ENCODE measurements around the gene SORCS2.

SORCS2 gene

GRCh38 chr4:7474320-7474719 lies 282.0 kb downstream of the SORCS2 start:
- H3K9me3 Mint-ChIP-seq: no peaks in the 10 kb centered on the region
- H3K27me3 Mint-ChIP-seq: peaks cover 35 to 43% of the 10 kb centered on the region in 2 donors
- peaks cover 0 to 3% of the 10 kb centered on the region in 2 donors for H3K4me1 Mint-ChIP-seq (ENCODE audit: low read depth in 2 of 2)
- no peaks in the 10 kb centered on the region for H3K36me3 Mint-ChIP-seq (ENCODE audit: insufficient read depth)
- H3K4me3 Mint-ChIP-seq: no peak overlapping the region
- H3K27ac Mint-ChIP-seq: no peak overlapping the region
- ATAC-seq (replicated peaks): no peak
- no peak for DNase-seq

- H3K4me1 Mint-ChIP-seq (ENCODE audit: low read depth in 2 of 2): peaks cover 0 to 3% of the 10 kb centered on the region in 2 donors
- ATAC-seq (replicated peaks) (no peak), DNase-seq (no peak)
- H3K27me3 Mint-ChIP-seq: peaks cover 29 to 42% of the 10 kb centered on the region in 2 donors
- no peaks in the 10 kb centered on the region for H3K9me3 Mint-ChIP-seq
- no peak overlapping the region for H3K27ac Mint-ChIP-seq
- no peaks in the 10 kb centered on the region for H3K36me3 Mint-ChIP-seq (ENCODE audit: insufficient read depth)
- no peak overlapping the region for H3K4me3 Mint-ChIP-seq
Observed at GRCh38 chr4:7475207-7475606, 282.9 kb downstream of the SORCS2 start.

- H3K4me1 Mint-ChIP-seq (ENCODE audit: low read depth in 2 of 2): peaks cover 0 to 3% of the 10 kb centered on the region in 2 donors
- H3K27me3 Mint-ChIP-seq: peaks cover 15 to 35% of the 10 kb centered on the region in 2 donors
- no peaks in the 10 kb centered on the region for H3K9me3 Mint-ChIP-seq
- H3K4me3 Mint-ChIP-seq: no peak overlapping the region
- no peak for DNase-seq
- no peak for ATAC-seq (replicated peaks)
- no peaks in the 10 kb centered on the region for H3K36me3 Mint-ChIP-seq (ENCODE audit: insufficient read depth)
- peak overlapping the region in 1 of 2 donors; percentile 33 for H3K27ac Mint-ChIP-seq
Observed at GRCh38 chr4:7476820-7477219, 284.5 kb downstream of the SORCS2 start.

- Mint-ChIP-seq H3K27ac (no peak overlapping the region), H3K4me3 (no peak overlapping the region), H3K27me3 (peaks cover 7 to 26% of the 10 kb centered on the region in 2 donors), H3K36me3 (ENCODE audit: insufficient read depth) (no peaks in the 10 kb centered on the region), H3K4me1 (ENCODE audit: low read depth in 2 of 2) (no peaks in the 10 kb centered on the region), H3K9me3 (no peaks in the 10 kb centered on the region)
- DNase-seq (no peak), ATAC-seq (replicated peaks) (no peak)
Observed at GRCh38 chr4:7477695-7478094, 285.4 kb downstream of the SORCS2 start.

- H3K27ac Mint-ChIP-seq: no peak overlapping the region
- H3K27me3 Mint-ChIP-seq: peaks cover 0 to 17% of the 10 kb centered on the region in 2 donors
- H3K36me3 Mint-ChIP-seq (ENCODE audit: insufficient read depth): no peaks in the 10 kb centered on the region
- no peak overlapping the region for H3K4me3 Mint-ChIP-seq
- H3K4me1 Mint-ChIP-seq (ENCODE audit: low read depth in 2 of 2): no peaks in the 10 kb centered on the region
- ATAC-seq (replicated peaks) (no peak), DNase-seq (no peak)
- H3K9me3 Mint-ChIP-seq: no peaks in the 10 kb centered on the region
Observed at GRCh38 chr4:7478665-7479064, 286.3 kb downstream of the SORCS2 start.

GRCh38 chr4:7480423-7480822 lies 288.1 kb downstream of the SORCS2 start:
- H3K4me3 Mint-ChIP-seq: no peak overlapping the region
- no peak overlapping the region for H3K27ac Mint-ChIP-seq
- peaks cover 0 to 1% of the 10 kb centered on the region in 2 donors for H3K4me1 Mint-ChIP-seq (ENCODE audit: low read depth in 2 of 2)

GRCh38 chr4:7481227-7481626 lies 288.9 kb downstream of the SORCS2 start:
- Mint-ChIP-seq H3K36me3 (ENCODE audit: insufficient read depth) (no peaks in the 10 kb centered on the region), H3K4me3 (no peak overlapping the region), H3K4me1 (ENCODE audit: low read depth in 2 of 2) (peaks cover 0 to 1% of the 10 kb centered on the region in 2 donors), H3K27ac (no peak overlapping the region), H3K27me3 (peaks cover 14 to 42% of the 10 kb centered on the region in 2 donors), H3K9me3 (no peaks in the 10 kb centered on the region)
- no peak for DNase-seq
- no peak for ATAC-seq (replicated peaks)

More at GRCh38 chr4:7480423-7480822, 288.1 kb downstream of the SORCS2 start:
- Mint-ChIP-seq H3K27me3 (peaks cover 11 to 33% of the 10 kb centered on the region in 2 donors), H3K36me3 (ENCODE audit: insufficient read depth) (no peaks in the 10 kb centered on the region), H3K9me3 (no peaks in the 10 kb centered on the region)
- no peak for ATAC-seq (replicated peaks)
- DNase-seq: no peak

- Mint-ChIP-seq H3K4me3 (no peak overlapping the region), H3K4me1 (ENCODE audit: low read depth in 2 of 2) (peaks cover 0 to 1% of the 10 kb centered on the region in 2 donors), H3K27me3 (peaks cover 27 to 74% of the 10 kb centered on the region in 2 donors), H3K9me3 (no peaks in the 10 kb centered on the region), H3K36me3 (ENCODE audit: insufficient read depth) (no peaks in the 10 kb centered on the region), H3K27ac (no peak overlapping the region)
- no peak for DNase-seq
- ATAC-seq (replicated peaks): no peak
Observed at GRCh38 chr4:7485096-7485495, 292.8 kb downstream of the SORCS2 start.

GRCh38 chr4:7486101-7486500 lies 293.8 kb downstream of the SORCS2 start:
- Mint-ChIP-seq H3K27me3 (peaks cover 33 to 78% of the 10 kb centered on the region in 2 donors), H3K27ac (peak overlapping the region in 1 of 2 donors; percentile 57), H3K4me1 (ENCODE audit: low read depth in 2 of 2) (peaks cover 0 to 1% of the 10 kb centered on the region in 2 donors), H3K4me3 (no peak overlapping the region), H3K36me3 (ENCODE audit: insufficient read depth) (no peaks in the 10 kb centered on the region), H3K9me3 (no peaks in the 10 kb centered on the region)
- no peak for DNase-seq
- ATAC-seq (replicated peaks): no peak

GRCh38 chr4:7487502-7487901 lies 295.2 kb downstream of the SORCS2 start:
- Mint-ChIP-seq H3K4me1 (ENCODE audit: low read depth in 2 of 2) (peaks cover 0 to 1% of the 10 kb centered on the region in 2 donors), H3K9me3 (no peaks in the 10 kb centered on the region), H3K27me3 (peaks cover 41 to 78% of the 10 kb centered on the region in 2 donors), H3K4me3 (no peak overlapping the region), H3K27ac (peak overlapping the region in 1 of 2 donors; percentile 23), H3K36me3 (ENCODE audit: insufficient read depth) (no peaks in the 10 kb centered on the region)
- DNase-seq (no peak), ATAC-seq (replicated peaks) (no peak)

- no peak overlapping the region for H3K4me3 Mint-ChIP-seq
- DNase-seq (no peak), ATAC-seq (replicated peaks) (no peak)
- peaks cover 0 to 1% of the 10 kb centered on the region in 2 donors for H3K4me1 Mint-ChIP-seq (ENCODE audit: low read depth in 2 of 2)
- no peaks in the 10 kb centered on the region for H3K9me3 Mint-ChIP-seq
- H3K36me3 Mint-ChIP-seq (ENCODE audit: insufficient read depth): no peaks in the 10 kb centered on the region
- no peak overlapping the region for H3K27ac Mint-ChIP-seq
- H3K27me3 Mint-ChIP-seq: peaks cover 41 to 78% of the 10 kb centered on the region in 2 donors
Observed at GRCh38 chr4:7487998-7488671, 295.8 kb downstream of the SORCS2 start.

- ATAC-seq (replicated peaks): no peak
- no peaks in the 10 kb centered on the region for H3K36me3 Mint-ChIP-seq (ENCODE audit: insufficient read depth)
- H3K9me3 Mint-ChIP-seq: no peaks in the 10 kb centered on the region
- H3K27me3 Mint-ChIP-seq: peaks cover 27 to 52% of the 10 kb centered on the region in 2 donors
- H3K4me3 Mint-ChIP-seq: no peak overlapping the region
- H3K4me1 Mint-ChIP-seq (ENCODE audit: low read depth in 2 of 2): peaks cover 0 to 2% of the 10 kb centered on the region in 2 donors
- no peak for DNase-seq
- H3K27ac Mint-ChIP-seq: no peak overlapping the region
Observed at GRCh38 chr4:7491915-7492314, 299.6 kb downstream of the SORCS2 start.

- no peak overlapping the region for H3K27ac Mint-ChIP-seq
- peaks cover 3 to 6% of the 10 kb centered on the region in 2 donors for H3K4me1 Mint-ChIP-seq (ENCODE audit: low read depth in 2 of 2)
- no peaks in the 10 kb centered on the region for H3K36me3 Mint-ChIP-seq (ENCODE audit: insufficient read depth)
- DNase-seq: no peak
- H3K27me3 Mint-ChIP-seq: peaks cover 40 to 55% of the 10 kb centered on the region in 2 donors
- ATAC-seq (replicated peaks): no peak
- no peak overlapping the region for H3K4me3 Mint-ChIP-seq
- H3K9me3 Mint-ChIP-seq: no peaks in the 10 kb centered on the region
Observed at GRCh38 chr4:7498446-7499200, 306.3 kb downstream of the SORCS2 start.

- Mint-ChIP-seq H3K27me3 (peaks cover 41 to 59% of the 10 kb centered on the region in 2 donors), H3K4me3 (no peak overlapping the region), H3K9me3 (no peaks in the 10 kb centered on the region), H3K27ac (no peak overlapping the region), H3K36me3 (ENCODE audit: insufficient read depth) (no peaks in the 10 kb centered on the region), H3K4me1 (ENCODE audit: low read depth in 2 of 2) (peaks cover 3 to 6% of the 10 kb centered on the region in 2 donors)
- no peak for ATAC-seq (replicated peaks)
- DNase-seq: no peak
Observed at GRCh38 chr4:7499661-7500060, 307.3 kb downstream of the SORCS2 start.
